Stimulated activated CD4-positive, alpha-beta T cell treated with anti-CD3 and anti-CD28 coated beads, Interleukin-15, amount 100 ng/mL, for 48 hours (primary cell): ENCODE data around the gene IGF2BP2.
"Not testable (repeated sequence)": the region's sequence is repeated elsewhere in the genome, so short reads cannot be mapped to it uniquely, and the experiment has no call there.

ENCODE experiments used
- DNase-seq, 2 donors: peaks; one replicate each; pipeline ENCODE4 v3.0.0-alpha.2; 2020; ENCODE audit warnings: low read depth in 2 of 2

The IGF2BP2 gene

GRCh38 chr3:185661296-185661695 lies 163.5 kb downstream of the IGF2BP2 start:
- not testable (repeated sequence) for DNase-seq

GRCh38 chr3:185659942-185660921 lies 164.6 kb downstream of the IGF2BP2 start:
- DNase-seq = peak; percentile 45 to 64

GRCh38 chr3:185658943-185659342 lies 165.9 kb downstream of the IGF2BP2 start:
- DNase-seq = no peak

- no peak for DNase-seq
Measured at GRCh38 chr3:185658504-185658912, 166.3 kb downstream of the IGF2BP2 start.

GRCh38 chr3:185657691-185658503 lies 166.9 kb downstream of the IGF2BP2 start:
- DNase-seq = no peak

- DNase-seq = no peak
Measured at GRCh38 chr3:185657211-185657610, 167.6 kb downstream of the IGF2BP2 start.

- no peak for DNase-seq
Measured at GRCh38 chr3:185656321-185656840, 168.5 kb downstream of the IGF2BP2 start.

GRCh38 chr3:185655426-185656320 lies 169.2 kb downstream of the IGF2BP2 start:
- no peak for DNase-seq

GRCh38 chr3:185654758-185655145 lies 170.1 kb downstream of the IGF2BP2 start:
- no peak for DNase-seq

GRCh38 chr3:185653949-185654757 lies 170.7 kb downstream of the IGF2BP2 start:
- DNase-seq = no peak

- DNase-seq = no peak
Measured at GRCh38 chr3:185651971-185652370, 172.9 kb downstream of the IGF2BP2 start.

GRCh38 chr3:185649414-185649813 lies 175.4 kb downstream of the IGF2BP2 start:
- DNase-seq = no peak

- DNase-seq = no peak
Measured at GRCh38 chr3:185648396-185648795, 176.4 kb downstream of the IGF2BP2 start.

- DNase-seq = no peak
Measured at GRCh38 chr3:185647880-185648210, 177.0 kb downstream of the IGF2BP2 start.

- no peak for DNase-seq
Measured at GRCh38 chr3:185647134-185647879, 177.5 kb downstream of the IGF2BP2 start.

- no peak for DNase-seq
Measured at GRCh38 chr3:185646382-185647133, 178.3 kb downstream of the IGF2BP2 start.

GRCh38 chr3:185645596-185646381 lies 179.1 kb downstream of the IGF2BP2 start:
- DNase-seq = no peak

GRCh38 chr3:185645191-185645590 lies 179.7 kb downstream of the IGF2BP2 start:
- DNase-seq = not testable (repeated sequence)
